ENCODE results near the gene REV3L. TPM values are rescaled to one million over a fixed set of nuclear protein-coding genes. Genes with fewer than 3 reads are reported as not detected.

REV3L gene
- total RNA-seq, 2 experiments from 2014 or later, result 17.0 TPM

GRCh38 chr6:111469543-111469942 lies 13.5 kb downstream of the REV3L start:
- Mint-ChIP-seq H3K4me1 (peaks cover 34% of the 10 kb centered on the region), H3K27me3 (no peaks in the 10 kb centered on the region), H3K9me3 (no peaks in the 10 kb centered on the region), H3K27ac (no peak overlapping the region), H3K4me3 (no peak overlapping the region), H3K36me3 (peaks cover 5% of the 10 kb centered on the region)
- no peak for DNase-seq

- no peak overlapping the region for H3K4me3 Mint-ChIP-seq
- H3K4me1 Mint-ChIP-seq, result peaks cover 29% of the 10 kb centered on the region
- H3K9me3 Mint-ChIP-seq, result no peaks in the 10 kb centered on the region
- DNase-seq, result no peak
- no peak overlapping the region for H3K27ac Mint-ChIP-seq
- H3K27me3 Mint-ChIP-seq, result no peaks in the 10 kb centered on the region
- H3K36me3 Mint-ChIP-seq, result peaks cover 5% of the 10 kb centered on the region
Measured at GRCh38 chr6:111468329-111469012, 14.5 kb downstream of the REV3L start.

DNA sequence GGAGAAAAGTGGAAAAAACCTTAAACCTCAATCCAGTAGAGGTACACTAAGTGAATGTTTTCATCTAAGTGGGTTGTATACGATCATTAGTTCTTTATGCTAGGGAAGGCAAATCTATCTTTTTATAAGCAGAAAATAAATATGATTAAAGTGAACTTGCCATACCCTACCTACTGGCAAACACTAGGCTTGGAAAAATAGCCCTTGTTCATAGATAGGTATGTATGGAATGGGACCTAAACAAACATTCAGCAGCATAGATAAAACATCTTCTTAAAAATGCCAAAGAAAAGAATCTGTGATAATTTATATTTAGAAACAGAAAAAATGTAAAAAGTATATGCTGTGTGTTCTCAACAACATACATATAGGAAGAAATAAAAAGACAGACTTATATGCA lies 18.8 kb downstream of the REV3L start:
- H3K4me1 Mint-ChIP-seq, result peaks cover 28% of the 10 kb centered on the region
- no peak overlapping the region for H3K27ac Mint-ChIP-seq
- H3K36me3 Mint-ChIP-seq, result peaks cover 23% of the 10 kb centered on the region
- H3K4me3 Mint-ChIP-seq, result no peak overlapping the region
- no peak for DNase-seq
- no peaks in the 10 kb centered on the region for H3K27me3 Mint-ChIP-seq
- H3K9me3 Mint-ChIP-seq, result peaks cover 9% of the 10 kb centered on the region

GRCh38 chr6:111462770-111463391 lies 20.1 kb downstream of the REV3L start:
- Mint-ChIP-seq H3K9me3 (peaks cover 12% of the 10 kb centered on the region), H3K27me3 (no peaks in the 10 kb centered on the region), H3K4me3 (no peak overlapping the region)

DNA sequence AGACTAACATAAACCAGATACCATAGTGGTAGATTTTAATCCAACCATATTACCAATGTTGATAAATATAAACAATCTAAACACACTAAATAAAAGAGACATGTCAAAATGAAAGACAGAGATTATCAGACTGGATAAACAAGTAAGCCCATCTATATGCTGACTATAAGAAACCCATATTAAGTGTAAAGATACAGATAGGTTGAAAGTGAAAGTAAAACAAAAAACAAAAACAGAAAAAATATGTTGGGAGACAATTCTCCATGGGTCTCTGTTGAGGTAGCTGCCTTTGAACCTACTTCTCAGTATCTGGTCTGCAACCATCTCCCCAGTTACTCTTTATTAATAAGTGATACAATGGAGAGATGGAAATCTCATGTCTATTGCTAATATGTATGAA lies 21.2 kb downstream of the REV3L start:
- no peak overlapping the region for H3K4me3 Mint-ChIP-seq
- peaks cover 23% of the 10 kb centered on the region for H3K4me1 Mint-ChIP-seq
- DNase-seq, result no peak
- peaks cover 41% of the 10 kb centered on the region for H3K36me3 Mint-ChIP-seq
- no peaks in the 10 kb centered on the region for H3K27me3 Mint-ChIP-seq
- H3K27ac Mint-ChIP-seq, result peak overlapping the region; percentile 5
- peaks cover 12% of the 10 kb centered on the region for H3K9me3 Mint-ChIP-seq

More at GRCh38 chr6:111462770-111463391, 20.1 kb downstream of the REV3L start:
- no peak overlapping the region for H3K27ac Mint-ChIP-seq
- no peak for DNase-seq
- H3K4me1 Mint-ChIP-seq, result peaks cover 19% of the 10 kb centered on the region
- H3K36me3 Mint-ChIP-seq, result peaks cover 36% of the 10 kb centered on the region

DNA sequence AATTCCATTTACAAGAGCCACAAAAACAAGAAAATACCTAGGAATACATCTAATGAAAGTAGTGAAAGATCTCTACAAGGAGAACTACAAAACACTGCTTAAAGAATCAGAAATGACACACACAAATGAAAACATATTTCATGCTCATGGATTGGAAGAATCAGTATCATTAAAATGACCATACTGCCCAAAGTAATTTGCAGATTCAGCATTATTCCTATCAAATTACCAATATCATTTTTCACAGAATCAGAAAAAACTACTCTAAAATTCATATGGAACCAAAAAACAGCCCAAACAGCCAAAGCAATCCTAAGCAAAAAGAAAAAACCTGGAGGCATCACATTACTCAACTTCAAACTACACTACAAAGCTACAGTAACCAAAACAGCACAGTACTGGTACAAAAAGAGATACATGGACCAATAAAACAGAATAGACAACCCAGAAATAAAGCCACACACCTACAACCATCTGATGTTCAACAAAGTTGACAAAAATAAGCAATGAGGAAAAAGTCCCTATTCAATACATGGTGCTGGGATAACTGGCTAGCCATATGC lies 24.3 kb downstream of the REV3L start:
- Mint-ChIP-seq H3K27me3 (no peaks in the 10 kb centered on the region), H3K4me3 (no peak overlapping the region), H3K9me3 (peaks cover 12% of the 10 kb centered on the region), H3K27ac (no peak overlapping the region), H3K36me3 (peaks cover 51% of the 10 kb centered on the region), H3K4me1 (peaks cover 22% of the 10 kb centered on the region)
- DNase-seq, result no peak

DNA sequence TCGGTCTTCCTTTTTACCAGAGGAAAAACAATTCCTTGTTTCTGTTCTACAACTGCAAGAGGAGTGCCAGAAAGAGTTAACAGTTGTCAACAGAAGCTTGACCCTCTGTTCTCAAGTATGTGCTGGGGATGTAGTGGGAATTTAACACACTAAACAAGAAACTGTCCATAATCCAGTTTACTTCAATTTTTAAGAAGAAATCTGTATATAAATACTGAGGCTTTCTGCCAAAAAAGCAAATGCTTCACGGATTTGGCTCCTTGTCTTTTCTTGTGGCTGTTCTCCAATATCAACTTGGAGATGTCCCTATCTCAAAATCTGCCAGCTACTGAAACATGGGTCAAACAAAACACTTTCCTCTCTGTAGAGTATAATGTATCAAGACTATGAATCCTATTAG lies 26.8 kb downstream of the REV3L start:
- no peak overlapping the region for H3K4me3 Mint-ChIP-seq
- H3K36me3 Mint-ChIP-seq, result peaks cover 41% of the 10 kb centered on the region
- no peak overlapping the region for H3K27ac Mint-ChIP-seq
- H3K27me3 Mint-ChIP-seq, result no peaks in the 10 kb centered on the region
- DNase-seq, result no peak
- peaks cover 12% of the 10 kb centered on the region for H3K9me3 Mint-ChIP-seq
- peaks cover 13% of the 10 kb centered on the region for H3K4me1 Mint-ChIP-seq

GRCh38 chr6:111450636-111451035 lies 32.4 kb downstream of the REV3L start:
- H3K4me3 Mint-ChIP-seq, result no peak overlapping the region
- no peaks in the 10 kb centered on the region for H3K9me3 Mint-ChIP-seq
- H3K27me3 Mint-ChIP-seq, result no peaks in the 10 kb centered on the region
- no peak for DNase-seq
- no peak overlapping the region for H3K27ac Mint-ChIP-seq
- peaks cover 17% of the 10 kb centered on the region for H3K4me1 Mint-ChIP-seq
- peaks cover 12% of the 10 kb centered on the region for H3K36me3 Mint-ChIP-seq

GRCh38 chr6:111450087-111450486 lies 32.9 kb downstream of the REV3L start:
- H3K4me3 Mint-ChIP-seq, result no peak overlapping the region
- H3K27me3 Mint-ChIP-seq, result no peaks in the 10 kb centered on the region
- peaks cover 12% of the 10 kb centered on the region for H3K36me3 Mint-ChIP-seq
- DNase-seq, result no peak
- H3K9me3 Mint-ChIP-seq, result no peaks in the 10 kb centered on the region
- peak overlapping the region; percentile 8 for H3K27ac Mint-ChIP-seq
- peaks cover 19% of the 10 kb centered on the region for H3K4me1 Mint-ChIP-seq

- peaks cover 10% of the 10 kb centered on the region for H3K36me3 Mint-ChIP-seq
- DNase-seq, result no peak
- H3K27me3 Mint-ChIP-seq, result no peaks in the 10 kb centered on the region
- no peak overlapping the region for H3K4me3 Mint-ChIP-seq
- peaks cover 24% of the 10 kb centered on the region for H3K4me1 Mint-ChIP-seq
- H3K27ac Mint-ChIP-seq, result no peak overlapping the region
- H3K9me3 Mint-ChIP-seq, result peaks cover 4% of the 10 kb centered on the region
Measured at GRCh38 chr6:111449129-111449528, 33.9 kb downstream of the REV3L start.

- H3K4me3 Mint-ChIP-seq, result no peak overlapping the region
- H3K27ac Mint-ChIP-seq, result no peak overlapping the region
- DNase-seq, result no peak
- H3K27me3 Mint-ChIP-seq, result no peaks in the 10 kb centered on the region
- H3K9me3 Mint-ChIP-seq, result peaks cover 4% of the 10 kb centered on the region
- H3K4me1 Mint-ChIP-seq, result peaks cover 27% of the 10 kb centered on the region
- peaks cover 11% of the 10 kb centered on the region for H3K36me3 Mint-ChIP-seq
Measured at GRCh38 chr6:111447051-111447450, 36.0 kb downstream of the REV3L start.

- Mint-ChIP-seq H3K9me3 (peaks cover 4% of the 10 kb centered on the region), H3K36me3 (peaks cover 11% of the 10 kb centered on the region), H3K27ac (no peak overlapping the region), H3K4me1 (peaks cover 25% of the 10 kb centered on the region), H3K4me3 (no peak overlapping the region), H3K27me3 (no peaks in the 10 kb centered on the region)
- no peak for DNase-seq
Measured at GRCh38 chr6:111445861-111446267, 37.2 kb downstream of the REV3L start.

DNA sequence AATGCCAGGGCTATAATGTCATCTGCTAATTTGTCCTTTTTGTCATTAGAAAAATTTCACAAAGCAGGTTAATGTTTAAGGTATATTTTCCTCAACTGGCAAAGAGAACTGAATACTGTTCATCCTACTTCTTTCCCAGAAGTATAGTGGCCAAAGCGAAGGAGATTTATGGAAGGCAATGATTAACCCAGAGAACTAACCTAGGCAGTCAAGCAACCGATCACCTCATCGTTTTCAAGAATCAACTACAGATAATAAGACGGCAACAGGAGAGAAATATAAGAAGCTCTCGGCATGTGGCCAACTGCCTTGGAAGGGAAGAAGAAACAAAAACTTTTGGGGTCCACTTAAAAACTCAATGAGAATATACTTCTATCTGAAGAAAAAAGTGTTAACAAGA lies 38.2 kb downstream of the REV3L start:
- Mint-ChIP-seq H3K27me3 (no peaks in the 10 kb centered on the region), H3K4me1 (peaks cover 23% of the 10 kb centered on the region), H3K36me3 (peaks cover 11% of the 10 kb centered on the region), H3K4me3 (no peak overlapping the region), H3K9me3 (peaks cover 4% of the 10 kb centered on the region), H3K27ac (no peak overlapping the region)
- DNase-seq, result no peak

- H3K4me3 Mint-ChIP-seq, result no peak overlapping the region
- no peaks in the 10 kb centered on the region for H3K27me3 Mint-ChIP-seq
- no peak overlapping the region for H3K27ac Mint-ChIP-seq
- H3K36me3 Mint-ChIP-seq, result peaks cover 13% of the 10 kb centered on the region
- H3K4me1 Mint-ChIP-seq, result peaks cover 26% of the 10 kb centered on the region
- DNase-seq, result no peak
- H3K9me3 Mint-ChIP-seq, result peaks cover 4% of the 10 kb centered on the region
Measured at GRCh38 chr6:111441678-111442243, 41.3 kb downstream of the REV3L start.

DNA sequence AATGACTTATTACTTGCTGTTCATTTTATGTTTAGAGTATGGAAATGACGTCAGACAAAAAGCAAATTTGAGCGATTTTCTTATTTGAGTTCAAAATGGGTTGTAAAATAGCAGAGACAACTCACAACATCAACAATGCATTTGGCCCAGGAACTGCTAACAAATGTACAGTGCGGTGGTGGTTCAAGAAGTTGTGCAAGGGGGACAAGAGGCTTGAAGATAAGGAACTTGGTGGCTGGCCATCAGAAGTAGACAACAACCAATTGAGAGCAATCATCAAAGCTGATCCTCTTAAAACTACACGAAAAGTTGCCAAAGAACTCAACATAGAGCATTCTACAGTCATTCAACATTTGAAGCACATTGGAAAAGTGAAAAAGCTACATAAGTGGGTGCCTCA lies 43.8 kb downstream of the REV3L start:
- no peak for DNase-seq
- H3K4me1 Mint-ChIP-seq, result peaks cover 32% of the 10 kb centered on the region
- H3K4me3 Mint-ChIP-seq, result no peak overlapping the region
- H3K36me3 Mint-ChIP-seq, result peaks cover 18% of the 10 kb centered on the region
- no peaks in the 10 kb centered on the region for H3K27me3 Mint-ChIP-seq
- H3K9me3 Mint-ChIP-seq, result peaks cover 11% of the 10 kb centered on the region
- H3K27ac Mint-ChIP-seq, result no peak overlapping the region

All from activated naive CD8-positive, alpha-beta T cell treated with anti-CD3 and anti-CD28 coated beads for 36 hours (primary cell).